Endothelial cell of umbilical vein (primary cell): ENCODE data around the gene COX4I1.

Experiments used
- EZH2 ChIP-seq: IDR thresholded peaks from 2 replicates; pipeline ENCODE4 v1.6.1; 2012; ENCODE audit warnings: borderline replicate concordance, low read depth, mild to moderate bottlenecking, moderate library complexity, low read length, inconsistent platforms; ENCODE audit not compliant: severe bottlenecking
- FOS ChIP-seq: IDR thresholded peaks from 2 replicates; pipeline ENCODE4 v1.6.1; 2011; ENCODE audit warnings: mild to moderate bottlenecking, low read length, moderate library complexity, borderline replicate concordance; ENCODE audit not compliant: insufficient read depth
- GATA2 ChIP-seq: IDR thresholded peaks from 2 replicates; pipeline ENCODE4 v1.7.0; 2011; ENCODE audit warnings: low read depth, mild to moderate bottlenecking, moderate library complexity, mixed read lengths, low read length; ENCODE audit not compliant: insufficient read length, insufficient read depth
- JUN ChIP-seq: IDR thresholded peaks from 2 replicates; pipeline ENCODE4 v1.6.1; 2011; ENCODE audit warnings: borderline replicate concordance, low read depth; ENCODE audit not compliant: insufficient read length, insufficient read depth
- MYC ChIP-seq: IDR thresholded peaks from one replicate; pipeline ENCODE4 v1.6.1; 2011; ENCODE audit warnings: mild to moderate bottlenecking, low read depth, low read length
- POLR2A ChIP-seq: IDR thresholded peaks from 2 replicates; pipeline ENCODE4 v1.6.1; 2012; ENCODE audit warnings: low read depth, mild to moderate bottlenecking, control low read depth, low read length
- POLR2AphosphoS5 ChIP-seq: IDR thresholded peaks from 2 replicates; pipeline ENCODE4 v1.6.1; 2012; ENCODE audit warnings: low read depth, mild to moderate bottlenecking, control low read depth, low read length, moderate library complexity; ENCODE audit not compliant: insufficient read depth
- TF ChIP-seq, protein P1 (sequence below), 2 donors: IDR thresholded peaks; 1 replicate in 1 of 2; 2 replicates in 1 of 2; pipeline ENCODE4 v1.5.1; 2011; ENCODE audit warnings: low read length in 2 of 2, mild to moderate bottlenecking in 2 of 2, moderate library complexity in 2 of 2, control low read depth in 1 of 2, inconsistent platforms in 1 of 2, low read depth in 1 of 2; ENCODE audit not compliant: insufficient read depth in 1 of 2; ENCODE audit errors: extremely low read depth in 1 of 2
- TF ChIP-seq, protein P2 (sequence below): IDR thresholded peaks from 2 replicates; pipeline ENCODE4 v1.6.1; 2011; ENCODE audit not compliant: insufficient read depth, insufficient read length

DNA sequence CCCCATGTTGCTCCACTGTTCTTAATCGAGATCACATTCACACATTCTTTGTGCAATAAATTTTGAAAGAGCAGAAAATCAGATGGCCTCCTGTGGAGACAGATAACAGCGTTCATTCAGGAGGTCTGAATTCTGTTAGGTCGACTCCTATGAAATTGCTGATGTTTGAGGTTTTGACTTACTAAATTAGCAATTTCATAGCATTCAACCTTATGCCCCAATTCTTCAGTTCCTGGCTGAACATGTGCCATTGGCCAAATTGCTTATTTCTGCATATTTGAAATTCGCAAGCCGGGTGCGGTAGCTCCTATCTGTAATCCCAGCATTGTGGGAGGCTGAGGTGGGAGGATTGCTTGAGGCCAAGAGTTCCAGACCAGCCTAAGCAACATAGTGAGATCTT, 26.5 kb upstream of the COX4I1 start:
- TF ChIP-seq, protein P1, sequence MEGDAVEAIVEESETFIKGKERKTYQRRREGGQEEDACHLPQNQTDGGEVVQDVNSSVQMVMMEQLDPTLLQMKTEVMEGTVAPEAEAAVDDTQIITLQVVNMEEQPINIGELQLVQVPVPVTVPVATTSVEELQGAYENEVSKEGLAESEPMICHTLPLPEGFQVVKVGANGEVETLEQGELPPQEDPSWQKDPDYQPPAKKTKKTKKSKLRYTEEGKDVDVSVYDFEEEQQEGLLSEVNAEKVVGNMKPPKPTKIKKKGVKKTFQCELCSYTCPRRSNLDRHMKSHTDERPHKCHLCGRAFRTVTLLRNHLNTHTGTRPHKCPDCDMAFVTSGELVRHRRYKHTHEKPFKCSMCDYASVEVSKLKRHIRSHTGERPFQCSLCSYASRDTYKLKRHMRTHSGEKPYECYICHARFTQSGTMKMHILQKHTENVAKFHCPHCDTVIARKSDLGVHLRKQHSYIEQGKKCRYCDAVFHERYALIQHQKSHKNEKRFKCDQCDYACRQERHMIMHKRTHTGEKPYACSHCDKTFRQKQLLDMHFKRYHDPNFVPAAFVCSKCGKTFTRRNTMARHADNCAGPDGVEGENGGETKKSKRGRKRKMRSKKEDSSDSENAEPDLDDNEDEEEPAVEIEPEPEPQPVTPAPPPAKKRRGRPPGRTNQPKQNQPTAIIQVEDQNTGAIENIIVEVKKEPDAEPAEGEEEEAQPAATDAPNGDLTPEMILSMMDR (IDR thresholded peaks at IDR 0.05; ENCODE audit: extremely low read depth in 1 of 2, insufficient read depth in 1 of 2, low read depth in 1 of 2, low read length in 2 of 2) = no peak
- TF ChIP-seq POLR2A (no peak), MYC (no peak), EZH2 (no peak), POLR2AphosphoS5 (no peak), FOS (no peak), JUN (no peak), GATA2 (no peak)
- TF ChIP-seq, protein P2, sequence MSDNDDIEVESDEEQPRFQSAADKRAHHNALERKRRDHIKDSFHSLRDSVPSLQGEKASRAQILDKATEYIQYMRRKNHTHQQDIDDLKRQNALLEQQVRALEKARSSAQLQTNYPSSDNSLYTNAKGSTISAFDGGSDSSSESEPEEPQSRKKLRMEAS = no peak
